H9 (cell line): Measurements from ENCODE around the gene EXOC3. TPM values are rescaled to one million over a fixed set of nuclear protein-coding genes. Genes with fewer than 3 reads are reported as not detected.

ENCODE experiments used
- DNase-seq: peaks from one replicate; pipeline ENCODE4 v3.0.0-alpha.2; 2017
- H2AFZ ChIP-seq: one replicate; pipeline ENCODE4 v1.6.1; 2013; ENCODE audit warnings: mild to moderate bottlenecking, low read length, control low read depth, moderate library complexity
- H2AK5ac ChIP-seq: 2 replicates; pipeline ENCODE4 v1.6.1; 2013; ENCODE audit warnings: low read length, control low read depth, mixed read lengths; ENCODE audit not compliant: insufficient read length
- H2BK120ac ChIP-seq: one replicate; pipeline ENCODE4 v1.6.1; 2013; ENCODE audit warnings: low read depth, mild to moderate bottlenecking, low read length, control low read depth, inconsistent platforms; ENCODE audit not compliant: poor library complexity, severe bottlenecking
- H2BK12ac ChIP-seq: 2 replicates; pipeline ENCODE4 v1.6.1; 2013; ENCODE audit warnings: low read length, control low read depth, mixed read lengths, low read depth; ENCODE audit not compliant: insufficient read length
- H2BK15ac ChIP-seq: 2 replicates; pipeline ENCODE4 v1.6.1; 2013; ENCODE audit warnings: low read depth, low read length, control low read depth
- H2BK20ac ChIP-seq: one replicate; pipeline ENCODE4 v1.6.1; 2013; ENCODE audit warnings: low read depth, mild to moderate bottlenecking, low read length, control low read depth, inconsistent platforms; ENCODE audit not compliant: poor library complexity, severe bottlenecking
- H2BK5ac ChIP-seq: 2 replicates; pipeline ENCODE4 v1.6.1; 2013; ENCODE audit warnings: low read length, control low read depth, mixed read lengths; ENCODE audit not compliant: insufficient read length
- H3K14ac ChIP-seq: 2 replicates; pipeline ENCODE4 v1.6.1; 2013; ENCODE audit warnings: low read length, control low read depth; ENCODE audit not compliant: insufficient read depth
- H3K18ac ChIP-seq: 2 replicates; pipeline ENCODE4 v1.6.1; 2013; ENCODE audit warnings: low read depth, mild to moderate bottlenecking, mixed read lengths, low read length, control low read depth; ENCODE audit not compliant: insufficient read length
- H3K23ac ChIP-seq: 2 replicates; pipeline ENCODE4 v1.6.1; 2013; ENCODE audit warnings: low read length, control low read depth, mixed read lengths, low read depth; ENCODE audit not compliant: insufficient read length
- H3K23me2 ChIP-seq: 2 replicates; pipeline ENCODE4 v1.6.1; 2013; ENCODE audit warnings: low read depth, mild to moderate bottlenecking, mixed read lengths, low read length, control low read depth; ENCODE audit not compliant: insufficient read length, poor library complexity, severe bottlenecking
- H3K27ac ChIP-seq: 2 replicates; pipeline ENCODE4 v1.5.1; 2013; ENCODE audit warnings: low read length, control low read depth, mixed read lengths, low read depth; ENCODE audit not compliant: insufficient read length
- H3K27me3 ChIP-seq: 2 replicates; pipeline ENCODE4 v1.6.1; 2013; ENCODE audit warnings: low read length, control low read depth, inconsistent platforms; ENCODE audit not compliant: insufficient read depth
- H3K4ac ChIP-seq: 2 replicates; pipeline ENCODE4 v1.6.1; 2013; ENCODE audit warnings: low read depth, mild to moderate bottlenecking, control low read depth, inconsistent platforms, low read length, moderate library complexity
- H3K4me1 ChIP-seq: 2 replicates; pipeline ENCODE4 v1.6.1; 2013; ENCODE audit warnings: low read length, control low read depth, inconsistent platforms; ENCODE audit not compliant: insufficient read depth
- H3K4me2 ChIP-seq: 2 replicates; pipeline ENCODE4 v1.6.1; 2013; ENCODE audit warnings: low read length, control low read depth, mixed read lengths; ENCODE audit not compliant: insufficient read length, insufficient read depth
- H3K56ac ChIP-seq: 2 replicates; pipeline ENCODE4 v1.6.1; 2013; ENCODE audit warnings: low read depth, mild to moderate bottlenecking, mixed read lengths, low read length, control low read depth; ENCODE audit not compliant: insufficient read length
- H3K79me1 ChIP-seq: 2 replicates; pipeline ENCODE4 v1.6.1; 2013; ENCODE audit warnings: low read depth, mild to moderate bottlenecking, moderate library complexity, low read length, control low read depth, inconsistent platforms; ENCODE audit not compliant: insufficient read depth, poor library complexity, severe bottlenecking
- H3K79me2 ChIP-seq: 2 replicates; pipeline ENCODE4 v1.6.1; 2013; ENCODE audit warnings: low read length, control low read depth, inconsistent platforms; ENCODE audit not compliant: insufficient read depth
- H3K9ac ChIP-seq: 2 replicates; pipeline ENCODE4 v1.6.1; 2013; ENCODE audit warnings: low read length, control low read depth, mixed read lengths; ENCODE audit not compliant: insufficient read length; ENCODE audit errors: extremely low read depth
- H3K9me3 ChIP-seq: one replicate; pipeline ENCODE4 v1.6.1; 2013; ENCODE audit warnings: low read depth, low read length, inconsistent platforms; ENCODE audit not compliant: control insufficient read depth
- H3T11ph ChIP-seq: one replicate; pipeline ENCODE4 v1.6.1; 2013; ENCODE audit warnings: mild to moderate bottlenecking, low read length, control low read depth, inconsistent platforms
- H4K20me1 ChIP-seq: one replicate; pipeline ENCODE4 v1.6.1; 2013; ENCODE audit not compliant: control insufficient read depth, insufficient read length, insufficient read depth
- H4K5ac ChIP-seq: 2 replicates; pipeline ENCODE4 v1.6.1; 2013; ENCODE audit warnings: low read depth, mild to moderate bottlenecking, mixed read lengths, low read length, control low read depth; ENCODE audit not compliant: insufficient read length
- H4K8ac ChIP-seq: replicated peaks from 2 replicates; pipeline ENCODE4 v1.6.1; 2013; ENCODE audit warnings: low read length, control low read depth, mixed read lengths, low read depth; ENCODE audit not compliant: insufficient read length
- H4K91ac ChIP-seq: 2 replicates; pipeline ENCODE4 v1.6.1; 2013; ENCODE audit warnings: low read depth, mild to moderate bottlenecking, moderate library complexity, mixed read lengths, low read length, control low read depth; ENCODE audit not compliant: insufficient read length
- H3K27ac Mint-ChIP-seq, 3 experiments: 2 replicates in 2 of 3; 3 replicates in 1 of 3; pipeline ENCODE4 v1.8.0; 2020 to 2021; ENCODE audit warnings: mixed read lengths in 3 of 3, mild to moderate bottlenecking in 1 of 3, moderate library complexity in 1 of 3
- H3K27me3 Mint-ChIP-seq: 2 replicates; pipeline ENCODE4 v1.8.0; 2021; ENCODE audit warnings: low read depth, mild to moderate bottlenecking, moderate library complexity, mixed read lengths
- H3K36me3 Mint-ChIP-seq, 3 experiments: 2 replicates in 2 of 3; 3 replicates in 1 of 3; pipeline ENCODE4 v1.8.0; 2020 to 2021; ENCODE audit warnings: low read depth in 3 of 3, mixed read lengths in 3 of 3; ENCODE audit not compliant: insufficient read depth in 1 of 3
- H3K4me1 Mint-ChIP-seq, 2 experiments: 2 replicates each; pipeline ENCODE4 v1.8.0; 2020; ENCODE audit warnings: mixed read lengths in 2 of 2
- H3K4me3 Mint-ChIP-seq, 2 experiments: 2 replicates in 1 of 2; 3 replicates in 1 of 2; pipeline ENCODE4 v1.8.0; 2020 to 2021; ENCODE audit warnings: mild to moderate bottlenecking in 2 of 2, mixed read lengths in 2 of 2, moderate library complexity in 1 of 2
- H3K9me3 Mint-ChIP-seq, 2 experiments: 2 replicates in 1 of 2; 3 replicates in 1 of 2; pipeline ENCODE4 v1.8.0; 2020; ENCODE audit warnings: mild to moderate bottlenecking in 2 of 2, mixed read lengths in 2 of 2, moderate library complexity in 1 of 2
- CTCF ChIP-seq: fragments of 200-600 bp; sonication (generic); conservative IDR thresholded peaks from 3 replicates; pipeline ENCODE4 v1.8.0; 2021; ENCODE audit warnings: antibody characterized with exemption, mild to moderate bottlenecking
- WGBS: extraction: QIAGEN DNeasy Blood & Tissue Kit; methylation state at CpG from one replicate; pipeline ENCODE4 v1.1.7; 2013; ENCODE audit warnings: missing lambda C conversion rate, low lambda C conversion rate, mixed read lengths; ENCODE audit not compliant: insufficient read length; ENCODE audit errors: extremely low coverage; 5-methylcytosine and 5-hydroxymethylcytosine counted together
- total RNA-seq: library from RNA; stranded (reverse); gene quantifications from 2 replicates; pipeline ENCODE4 v1.2.1, GENCODE V29; 2021

The EXOC3 gene
- total RNA-seq, 1 experiment from 2014 or later, result 36.7 TPM

- WGBS, result no CpG with 5 or more reads among the region's 11 CpGs
Observed at GRCh38 chr5:515273-515836, 72.4 kb downstream of the EXOC3 start.

More at GRCh38 chr5:515273-515836, 72.4 kb downstream of the EXOC3 start:
- Histone ChIP-seq H2AFZ (no peak overlapping the region), H2BK20ac (no peak overlapping the region), H3K14ac (no peak overlapping the region), H3K4me1 (no peaks in the 10 kb centered on the region), H4K91ac (no peak overlapping the region), H3K18ac (no peak overlapping the region), H2BK120ac (no peak overlapping the region), H3K4me2 (no peak overlapping the region), H3K23ac (no peak overlapping the region), H2BK15ac (no peak overlapping the region), H3K9me3 (no peaks in the 10 kb centered on the region), H3K27ac (no peak overlapping the region), H3K23me2 (no peaks in the 10 kb centered on the region), H3K56ac (no peak overlapping the region), H3K79me1 (no peaks in the 10 kb centered on the region), H4K5ac (no peak overlapping the region), H3K79me2 (no peaks in the 10 kb centered on the region), H3T11ph (no peak overlapping the region), H3K9ac (no peak overlapping the region), H3K4ac (no peak overlapping the region), H4K8ac (no peak overlapping the region), H2BK12ac (no peak overlapping the region), H3K27me3 (no peaks in the 10 kb centered on the region; the same call in 1 of the 2 replicates), H4K20me1 (no peaks in the 10 kb centered on the region), H2BK5ac (no peak overlapping the region), H2AK5ac (no peak overlapping the region)
- no peak for TF ChIP-seq CTCF
- Mint-ChIP-seq H3K4me1 (peaks cover 3% of the 10 kb centered on the region in 2 experiments; a peak in 2 of 4 replicates), H3K27me3 (peaks cover 76% of the 10 kb centered on the region), H3K36me3 (no peaks in the 10 kb centered on the region), H3K9me3 (peaks cover 0 to 5% of the 10 kb centered on the region in 2 experiments; a peak in 2 of 5 replicates), H3K4me3 (no peak overlapping the region), H3K27ac (no peak overlapping the region)
- no peak for DNase-seq
